Omental fat pad (tissue), 4 donors: Measurements from ENCODE around the gene TTC32. TPM values are rescaled to one million over a fixed set of nuclear protein-coding genes. Genes with fewer than 3 reads are reported as not detected.

Source experiments
- ATAC-seq: fragments of 150-250 bp; one replicate; pipeline ENCODE4 v1.9.1; 2016; ENCODE audit warnings: mild to moderate bottlenecking, moderate library complexity; ENCODE audit not compliant: low FRiP score
- DNase-seq: peaks from one replicate; pipeline ENCODE4 v3.0.0-alpha.2; 2019; ENCODE audit warnings: low spot score
- total RNA-seq, 4 donors: library from RNA; depleted of rRNA; stranded (reverse); fragments of >200 nt; gene quantifications; one replicate each; pipeline ENCODE4 v1.1.0, GENCODE V29; 2016
- TF ChIP-seq, protein P1 (sequence below), 3 donors: fragments of 450-650 bp; IDR thresholded peaks; one replicate each; pipeline ENCODE4 v1.5.1; 2016 to 2017; ENCODE audit warnings: antibody characterized with exemption in 3 of 3, mild to moderate bottlenecking in 3 of 3, moderate library complexity in 2 of 3

The TTC32 gene
- total RNA-seq = 10 to 100 TPM in 1 of 4 donors, 1 to 10 TPM in 3; 6.0 to 18.1 (median 7.5) TPM

DNA sequence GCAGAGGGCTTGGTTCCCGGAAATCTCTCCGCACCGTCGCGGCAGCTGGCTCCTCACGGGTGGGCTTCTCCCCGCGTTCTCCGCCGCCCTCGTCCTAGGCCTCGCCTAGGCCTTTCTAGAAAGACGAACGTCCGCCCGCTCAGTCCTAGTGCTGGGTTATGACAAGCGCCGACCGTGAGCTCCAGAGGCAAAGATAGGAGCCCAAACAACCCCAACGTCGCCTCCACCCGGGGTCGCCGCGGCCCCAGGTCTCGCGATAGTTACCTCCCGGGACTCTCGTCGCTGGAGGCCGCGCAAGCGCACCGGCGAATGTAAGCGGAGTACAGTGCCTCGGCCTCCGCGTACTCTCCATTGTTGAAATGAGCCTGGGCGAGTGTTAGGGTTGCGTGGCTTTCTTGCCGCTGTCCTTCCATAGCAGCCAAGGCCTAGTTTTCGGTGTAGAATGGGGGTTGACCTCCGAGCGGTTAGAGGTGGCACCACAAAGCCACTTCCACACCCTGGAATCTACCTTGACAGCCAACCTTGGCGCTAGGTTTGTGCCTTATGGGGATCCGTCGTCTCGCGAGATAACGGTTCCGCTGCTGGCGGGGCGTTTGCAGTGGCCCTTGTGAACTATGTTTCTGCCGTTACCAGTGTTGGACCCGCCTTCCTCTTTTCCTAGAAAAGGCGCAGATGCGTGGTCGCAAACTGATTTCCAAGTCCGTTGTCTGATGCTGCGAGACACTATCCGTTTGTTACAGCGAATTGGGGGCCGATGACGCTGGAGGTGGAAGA lies at the start of gene TTC32:
Gene TTC32, minus strand, starts transcription at position 542 of the 774 bp plus-strand sequence. Its CDS starts 129 bp downstream, at position 413.
- TF ChIP-seq, protein P1, sequence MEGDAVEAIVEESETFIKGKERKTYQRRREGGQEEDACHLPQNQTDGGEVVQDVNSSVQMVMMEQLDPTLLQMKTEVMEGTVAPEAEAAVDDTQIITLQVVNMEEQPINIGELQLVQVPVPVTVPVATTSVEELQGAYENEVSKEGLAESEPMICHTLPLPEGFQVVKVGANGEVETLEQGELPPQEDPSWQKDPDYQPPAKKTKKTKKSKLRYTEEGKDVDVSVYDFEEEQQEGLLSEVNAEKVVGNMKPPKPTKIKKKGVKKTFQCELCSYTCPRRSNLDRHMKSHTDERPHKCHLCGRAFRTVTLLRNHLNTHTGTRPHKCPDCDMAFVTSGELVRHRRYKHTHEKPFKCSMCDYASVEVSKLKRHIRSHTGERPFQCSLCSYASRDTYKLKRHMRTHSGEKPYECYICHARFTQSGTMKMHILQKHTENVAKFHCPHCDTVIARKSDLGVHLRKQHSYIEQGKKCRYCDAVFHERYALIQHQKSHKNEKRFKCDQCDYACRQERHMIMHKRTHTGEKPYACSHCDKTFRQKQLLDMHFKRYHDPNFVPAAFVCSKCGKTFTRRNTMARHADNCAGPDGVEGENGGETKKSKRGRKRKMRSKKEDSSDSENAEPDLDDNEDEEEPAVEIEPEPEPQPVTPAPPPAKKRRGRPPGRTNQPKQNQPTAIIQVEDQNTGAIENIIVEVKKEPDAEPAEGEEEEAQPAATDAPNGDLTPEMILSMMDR (IDR thresholded peaks at IDR 0.05) = no peak

DNA sequence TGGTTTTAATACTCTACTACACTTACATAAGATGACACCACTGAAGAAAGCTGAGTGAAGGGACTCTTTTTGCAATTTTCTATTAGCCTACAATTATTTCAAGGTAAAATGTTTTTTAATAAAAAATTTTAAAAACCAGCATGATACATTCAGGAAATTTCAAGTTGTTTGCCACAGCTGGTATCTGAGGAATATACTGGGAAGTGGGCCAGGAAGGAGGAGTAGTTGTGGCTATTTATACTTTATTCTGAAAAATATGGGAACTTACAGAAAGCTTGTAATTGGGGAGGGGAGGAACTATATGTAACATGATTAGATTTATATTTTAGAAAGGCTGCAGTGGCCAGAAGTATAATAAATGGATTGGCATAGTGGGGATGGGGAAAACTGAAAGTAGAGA lies 47.3 kb upstream of the TTC32 start:
- TF ChIP-seq, protein P1 (IDR thresholded peaks at IDR 0.05) = no peak
- DNase-seq = no peak
- no peak for ATAC-seq

More for the DNA sequence above, at the start of gene TTC32:
- ATAC-seq = peak; percentile 93
- peak; percentile 90 for DNase-seq

DNA sequence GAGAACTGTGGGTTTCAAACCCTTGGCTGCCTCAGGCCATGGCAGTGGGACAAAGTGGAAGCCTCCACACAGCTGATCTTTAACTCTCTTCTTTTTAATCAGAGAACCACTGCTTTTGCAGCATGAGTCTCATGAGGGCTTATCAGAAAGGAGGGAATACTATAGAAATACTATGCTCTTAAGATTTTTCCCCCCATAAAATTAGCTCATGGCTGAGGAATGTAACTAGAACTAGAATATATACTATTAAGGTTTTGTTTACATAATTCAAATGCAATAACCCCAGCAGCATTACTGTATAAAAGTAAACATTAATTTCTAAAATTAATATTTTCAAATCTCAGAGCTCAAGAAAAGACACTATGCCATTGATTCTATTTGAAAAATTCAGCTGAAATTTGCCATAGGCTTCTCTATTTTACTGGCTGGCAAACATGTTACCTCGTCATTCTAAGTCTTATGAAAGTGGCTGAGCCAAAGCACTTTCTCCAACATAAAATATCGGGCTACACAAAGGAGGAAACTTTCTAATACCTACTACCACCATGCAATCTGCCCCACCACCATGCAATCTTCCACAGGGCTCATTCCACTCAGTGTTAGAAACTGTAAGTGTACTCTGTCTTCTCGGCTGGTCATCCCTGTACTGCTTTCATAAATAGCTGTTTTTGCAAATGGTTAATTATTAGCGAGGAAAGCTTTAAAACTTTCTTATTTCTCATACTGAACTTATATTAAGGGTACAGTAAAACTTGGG lies 45.6 kb upstream of the TTC32 start:
- DNase-seq (no peak), ATAC-seq (no peak)
- TF ChIP-seq, protein P1 (IDR thresholded peaks at IDR 0.05) = no peak

DNA sequence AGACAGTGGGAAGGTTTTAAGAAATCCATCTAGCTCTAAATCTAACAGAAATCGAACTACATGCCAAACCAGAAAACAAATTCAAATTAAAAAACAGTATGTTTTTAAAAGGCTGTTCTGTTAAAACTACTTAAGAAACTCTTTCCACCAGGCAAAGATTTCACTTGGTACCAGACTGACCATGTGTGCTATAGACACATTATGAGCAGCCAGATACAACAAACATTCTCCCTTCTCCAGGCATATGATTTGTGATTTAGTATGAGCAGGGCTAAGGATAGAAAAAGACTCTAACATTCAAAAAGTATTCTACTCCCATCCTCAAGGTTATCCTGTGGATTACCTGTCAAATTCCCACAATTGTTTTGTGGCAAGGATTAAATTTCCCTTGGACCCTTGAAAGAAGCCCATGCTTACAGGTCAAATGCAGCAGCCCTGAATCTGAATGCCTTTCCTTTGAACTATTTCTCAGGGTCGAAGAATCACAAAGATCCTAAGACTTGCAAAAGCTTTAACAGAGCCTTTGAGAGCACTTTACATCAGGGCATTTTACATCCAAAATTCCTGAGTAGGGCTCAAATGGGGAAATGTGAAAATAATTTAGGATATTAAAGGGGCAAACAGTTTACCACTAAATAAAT lies 42.5 kb upstream of the TTC32 start:
- TF ChIP-seq, protein P1 (IDR thresholded peaks at IDR 0.05) = no peak
- ATAC-seq (no peak), DNase-seq (no peak)

DNA sequence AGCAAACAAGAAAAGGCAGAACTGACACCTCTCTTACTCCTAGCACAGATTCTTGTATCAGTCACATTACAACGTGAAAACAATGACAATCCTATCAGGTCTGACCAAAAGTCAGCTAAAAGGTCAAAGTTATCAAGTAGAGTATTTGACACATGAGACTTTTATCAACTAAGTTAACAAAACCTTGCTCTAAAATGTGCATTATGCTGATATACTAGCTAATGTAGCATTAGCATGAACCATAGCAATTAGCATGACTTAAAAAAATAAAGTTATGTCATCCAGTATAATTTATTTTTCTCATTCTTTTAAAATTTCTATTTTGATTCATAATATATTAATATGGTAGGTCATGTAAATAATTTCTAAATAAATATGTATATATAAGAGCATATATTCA lies 41.4 kb upstream of the TTC32 start:
- ATAC-seq (no peak), DNase-seq (no peak)
- TF ChIP-seq, protein P1 (IDR thresholded peaks at IDR 0.05) = no peak

DNA sequence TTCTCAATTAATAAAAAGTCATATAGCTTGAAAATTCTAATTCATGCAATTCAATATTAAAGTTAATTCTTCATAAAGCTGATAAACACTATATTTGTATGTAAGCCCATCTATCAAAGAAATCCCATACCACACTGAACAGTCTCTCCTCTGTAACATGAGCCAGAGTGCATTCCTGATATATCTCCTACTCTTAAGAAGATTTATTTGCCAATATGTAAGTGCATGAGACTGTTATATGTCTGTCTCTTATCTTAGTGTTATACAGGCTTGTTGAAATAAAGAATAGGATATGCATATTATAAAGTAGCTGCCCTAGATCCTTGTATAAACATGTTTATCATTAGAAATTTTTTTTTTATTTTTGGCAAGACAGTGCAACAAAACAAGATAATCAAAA lies 40.4 kb upstream of the TTC32 start:
- TF ChIP-seq, protein P1 (IDR thresholded peaks at IDR 0.05) = no peak
- ATAC-seq = no peak
- no peak for DNase-seq
